HCT116 (cell line): ENCODE results near the gene ST7L.

Source experiments
- ATF3 ChIP-seq: IDR thresholded peaks from 2 replicates; pipeline ENCODE4 v1.6.1; 2012
- CEBPB ChIP-seq: IDR thresholded peaks from 2 replicates; pipeline ENCODE4 v1.6.1; 2012; ENCODE audit warnings: low read depth
- CTCF ChIP-seq, 3 experiments: fragments of 200-600 bp in 1 of 3; sonication (generic) in 1 of 3; IDR thresholded peaks in 2 of 3; conservative IDR thresholded peaks in 1 of 3; 2 replicates each; pipeline ENCODE4 v1.5.1; 2012 to 2017; ENCODE audit warnings: low read depth in 2 of 3, low read length in 2 of 3, antibody characterized with exemption in 1 of 3, borderline replicate concordance in 1 of 3, control low read depth in 1 of 3, mild to moderate bottlenecking in 1 of 3, mixed read lengths in 1 of 3, mixed run types in 1 of 3, moderate library complexity in 1 of 3; ENCODE audit not compliant: insufficient read depth in 1 of 3
- EGR1 ChIP-seq: IDR thresholded peaks from 2 replicates; pipeline ENCODE4 v1.6.1; 2012; ENCODE audit warnings: low read depth
- EZH2phosphoT487 ChIP-seq: fragments of 200-600 bp; IDR thresholded peaks from 2 replicates; pipeline ENCODE4 v1.6.1; 2018; ENCODE audit warnings: antibody characterized with exemption, borderline replicate concordance
- FOSL1 ChIP-seq: IDR thresholded peaks from 2 replicates; pipeline ENCODE4 v1.6.1; 2012; ENCODE audit warnings: low read depth
- JUND ChIP-seq: IDR thresholded peaks from 2 replicates; pipeline ENCODE4 v1.6.1; 2012
- POLR2A ChIP-seq: IDR thresholded peaks from 2 replicates; pipeline ENCODE4 v1.7.0; 2011; ENCODE audit warnings: borderline replicate concordance; ENCODE audit not compliant: insufficient read depth, insufficient read length; ENCODE audit errors: extremely low read depth
- POLR2AphosphoS5 ChIP-seq: IDR thresholded peaks from 2 replicates; pipeline ENCODE4 v1.6.1; 2011; ENCODE audit warnings: mild to moderate bottlenecking, low read depth, low read length, moderate library complexity
- ZBTB33 ChIP-seq: IDR thresholded peaks from 2 replicates; pipeline ENCODE4 v1.6.1; 2011; ENCODE audit warnings: mild to moderate bottlenecking, low read length, moderate library complexity; ENCODE audit not compliant: insufficient replicate concordance; ENCODE audit errors: extremely low read depth

GRCh38 chr1:112619518-112620376, 806 bp upstream of the ST7L start, which contains the start of gene CAPZA1:
- no peak for TF ChIP-seq CTCF (IDR thresholded peaks at IDR 0.05 in 2 of 3, conservative IDR thresholded peaks at IDR 0.05 in 1 of 3; ENCODE audit: borderline replicate concordance in 1 of 3, insufficient read depth in 1 of 3, low read depth in 2 of 3, low read length in 2 of 3)
- TF ChIP-seq JUND = no peak
- no peak for TF ChIP-seq CEBPB
- no peak for TF ChIP-seq ATF3
- peak; percentile 97 for TF ChIP-seq POLR2AphosphoS5
- no peak for TF ChIP-seq ZBTB33
- TF ChIP-seq EGR1 = no peak
- no peak for TF ChIP-seq FOSL1
- no peak for TF ChIP-seq EZH2phosphoT487
- peak; percentile 89 for TF ChIP-seq POLR2A
